ENCODE measurements around the gene ADGRA3.
"Not testable (repeated sequence)": the region's sequence is repeated elsewhere in the genome, so short reads cannot be mapped to it uniquely, and the experiment has no call there.

Gene ADGRA3

GRCh38 chr4:22439947-22440346 is 75.9 kb downstream of the ADGRA3 start:
- DNase-seq = no peak

- DNase-seq = no peak
These were observed 80.2 kb downstream of the ADGRA3 start for GRCh38 chr4:22435652-22436051.

GRCh38 chr4:22434895-22435294 is 81.0 kb downstream of the ADGRA3 start:
- no peak for DNase-seq

DNA sequence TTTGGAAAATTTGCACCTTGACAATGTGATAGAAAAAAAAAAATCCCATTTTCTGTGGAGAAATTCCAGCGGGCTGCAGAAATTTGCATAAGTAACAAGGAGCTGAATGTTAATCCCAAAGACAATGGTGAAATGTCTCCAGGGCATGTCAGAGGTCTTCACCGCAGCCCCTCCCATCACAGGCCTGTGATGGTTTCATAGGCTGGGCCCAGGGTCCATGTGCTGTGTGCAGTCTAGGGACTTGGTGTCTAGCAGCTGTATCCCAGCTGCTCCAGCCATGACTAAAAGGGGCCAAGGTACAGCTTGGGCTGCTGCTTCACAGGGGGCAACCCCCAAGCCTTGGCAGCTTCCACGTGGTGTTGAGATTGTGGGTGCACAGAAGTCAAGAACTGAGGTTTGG is 85.2 kb downstream of the ADGRA3 start:
- DNase-seq = no peak

GRCh38 chr4:22428441-22428840 is 87.4 kb downstream of the ADGRA3 start:
- no peak for DNase-seq

DNA sequence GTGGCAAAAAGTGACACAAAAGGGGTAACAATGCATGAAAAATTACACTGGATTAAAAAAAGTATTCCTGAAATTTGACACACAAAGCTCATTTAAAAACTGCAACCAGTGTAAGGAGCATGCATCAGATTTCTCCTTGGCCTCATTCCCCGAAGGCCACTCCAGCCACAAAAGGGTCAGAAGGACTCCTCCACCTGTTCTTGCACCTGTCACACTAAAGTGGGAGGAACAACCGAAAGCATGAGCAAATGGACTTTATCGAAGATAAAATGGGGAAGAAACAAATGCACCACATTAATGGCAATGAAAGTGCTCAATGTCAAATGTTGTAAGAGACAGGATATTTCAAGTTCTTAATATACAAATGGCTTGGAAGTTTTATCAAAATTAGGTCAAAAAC is 88.2 kb downstream of the ADGRA3 start:
- DNase-seq = no peak

GRCh38 chr4:22420291-22420690 is 95.6 kb downstream of the ADGRA3 start:
- DNase-seq = no peak

DNA sequence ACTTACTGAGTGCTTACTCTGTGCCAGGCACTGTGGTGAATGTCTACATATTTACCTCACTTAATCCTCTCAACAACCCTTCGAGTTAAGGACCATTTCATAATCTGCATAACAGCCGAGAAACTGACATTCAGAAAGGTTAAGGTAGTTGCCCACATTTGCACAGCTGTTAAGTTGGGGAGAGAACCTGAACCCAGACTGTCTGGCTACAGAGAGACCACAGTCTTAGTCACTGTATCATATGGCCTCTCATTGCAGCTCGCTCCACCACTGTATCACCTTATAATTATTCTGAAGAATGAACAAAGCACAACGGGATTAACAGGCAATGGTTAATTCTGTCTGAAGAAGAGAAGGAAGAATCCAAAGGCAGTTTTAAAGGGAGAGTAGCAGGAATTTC is 98.5 kb downstream of the ADGRA3 start:
- DNase-seq = no peak

DNA sequence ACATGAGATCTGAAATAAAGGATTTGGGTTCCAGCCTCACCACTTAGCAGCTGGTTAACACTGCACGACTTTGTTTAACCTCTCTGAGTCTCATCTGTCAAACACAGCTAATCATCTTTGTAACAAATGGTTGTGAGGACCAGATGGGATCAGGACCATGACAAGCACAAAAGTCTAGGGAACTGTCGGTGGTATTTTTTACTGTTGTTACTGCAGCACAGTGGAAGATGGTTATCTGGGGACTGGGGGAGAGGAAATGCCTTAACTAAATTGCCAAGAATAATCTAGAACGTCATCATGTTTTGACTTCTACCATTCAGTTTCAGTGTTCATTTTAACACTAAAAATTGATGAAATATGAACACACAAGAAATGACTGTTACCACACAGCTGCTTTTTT is 99.5 kb downstream of the ADGRA3 start:
- DNase-seq = no peak

GRCh38 chr4:22414833-22415232 is 101.0 kb downstream of the ADGRA3 start:
- no peak for DNase-seq

GRCh38 chr4:22413471-22413870 is 102.4 kb downstream of the ADGRA3 start:
- DNase-seq = no peak

DNA sequence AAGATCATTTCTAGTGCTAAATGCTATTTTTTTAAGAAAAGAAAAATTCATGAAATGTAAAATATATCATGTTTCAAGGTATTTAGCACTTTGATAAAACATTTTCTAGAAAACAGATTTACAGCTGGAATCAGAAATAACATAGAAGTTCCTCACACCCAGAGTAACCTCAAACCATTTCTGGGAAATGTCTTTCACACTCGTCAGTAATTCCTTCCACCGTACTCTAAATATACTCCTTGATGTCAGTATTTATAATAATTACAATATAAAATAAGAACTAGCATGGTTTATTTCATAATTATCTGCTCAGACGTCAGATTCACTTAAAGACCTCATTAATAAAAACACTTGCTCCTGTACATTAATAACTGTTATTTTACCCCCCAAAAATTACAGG is 103.9 kb downstream of the ADGRA3 start:
- DNase-seq = no peak

DNA sequence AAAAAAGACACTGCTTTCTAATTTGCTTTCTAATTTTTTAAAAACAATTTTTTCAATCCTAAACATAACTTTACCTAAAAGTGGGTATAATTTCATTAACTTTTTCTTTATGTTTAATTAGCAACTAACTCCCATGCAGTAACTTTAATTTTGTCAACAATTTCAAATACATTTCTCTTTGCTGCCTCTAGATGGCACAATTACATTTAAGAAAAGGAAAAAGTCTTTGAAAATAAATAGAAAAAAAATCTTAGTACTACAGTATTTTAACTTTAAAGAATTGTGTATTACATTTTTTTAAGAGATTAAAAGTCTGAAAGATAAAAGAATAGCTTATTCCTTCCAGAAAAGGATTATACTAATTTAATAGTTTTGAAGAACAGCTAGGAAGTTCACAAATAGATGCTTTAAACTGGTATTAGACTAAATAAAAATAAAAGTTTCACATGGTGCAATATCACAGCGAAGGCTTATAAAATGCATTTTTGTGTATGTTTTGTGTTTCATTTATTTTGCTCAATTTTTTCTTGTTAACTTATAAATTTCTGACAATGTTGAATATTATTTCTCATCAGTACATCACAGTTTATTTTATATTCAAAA is 105.1 kb downstream of the ADGRA3 start:
- no peak for DNase-seq

- DNase-seq = no peak
These were observed 107.4 kb downstream of the ADGRA3 start for GRCh38 chr4:22408474-22408873.

GRCh38 chr4:22407361-22407760 is 108.5 kb downstream of the ADGRA3 start:
- DNase-seq = no peak

DNA sequence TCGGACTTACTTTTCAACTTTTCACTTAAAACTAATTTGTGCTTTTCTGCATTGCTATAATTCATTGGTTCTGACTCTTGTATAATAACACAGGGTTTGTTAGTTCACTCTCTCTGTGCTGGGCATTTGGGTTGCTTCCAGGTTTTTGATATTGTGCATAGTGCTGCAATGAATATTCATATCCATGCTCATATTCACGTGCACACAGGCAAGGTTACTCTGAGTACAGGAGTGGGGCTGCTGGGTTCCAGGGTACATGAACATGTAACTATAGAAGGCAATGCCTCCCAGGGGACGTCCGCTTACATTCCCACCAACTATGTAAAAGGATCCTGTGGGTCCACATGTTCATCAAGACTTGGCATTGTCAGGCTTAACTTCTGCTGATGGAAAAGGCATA is 117.2 kb downstream of the ADGRA3 start:
- no peak for DNase-seq

DNA sequence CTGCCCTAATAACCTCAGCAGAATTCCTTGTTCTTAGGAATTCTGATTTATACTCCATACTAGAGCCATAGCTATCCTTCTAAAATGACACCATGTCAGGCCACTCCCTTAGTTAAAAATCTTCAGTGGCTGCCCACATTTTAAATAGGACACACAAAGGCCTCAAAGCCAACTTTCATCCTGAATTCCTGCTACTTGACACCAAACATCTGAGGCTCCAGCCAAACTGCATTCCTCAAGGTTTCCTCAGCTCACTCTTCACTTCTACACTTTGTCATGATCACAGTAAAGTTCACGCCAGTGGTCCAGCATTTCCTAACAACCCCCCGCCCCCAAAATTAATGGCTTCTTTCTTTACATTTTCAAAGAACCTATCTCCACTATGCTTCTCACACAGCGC is 124.3 kb downstream of the ADGRA3 start:
- no peak for DNase-seq

- peak; percentile 6 to 8 for DNase-seq
These were observed 126.5 kb downstream of the ADGRA3 start for GRCh38 chr4:22389240-22389870.

- DNase-seq = no peak
These were observed 130.3 kb downstream of the ADGRA3 start for GRCh38 chr4:22385611-22386011.

- no peak for DNase-seq
These were observed 131.7 kb downstream of the ADGRA3 start for GRCh38 chr4:22384154-22384553.

DNA sequence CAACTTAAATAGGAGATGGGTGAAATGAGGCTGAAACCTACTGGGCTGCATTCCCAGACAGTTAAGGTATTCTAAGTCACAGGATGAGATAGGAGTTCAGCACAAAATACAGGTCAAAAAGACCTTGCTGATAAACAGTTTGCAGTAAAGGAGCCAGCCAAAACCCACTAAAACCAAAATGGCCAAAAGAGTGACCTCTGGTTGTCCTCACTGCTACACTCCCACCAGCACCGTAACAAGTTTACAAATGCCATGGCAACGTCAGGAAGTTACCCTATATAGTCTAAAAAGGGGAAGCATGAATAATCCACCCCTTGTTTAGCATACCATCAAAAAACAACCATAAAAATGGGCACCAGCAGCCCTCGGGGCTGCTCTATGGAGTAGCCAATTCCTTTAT is 133.7 kb downstream of the ADGRA3 start:
- not testable (repeated sequence) for DNase-seq

- DNase-seq = no peak
These were observed 142.9 kb downstream of the ADGRA3 start for GRCh38 chr4:22372986-22373385.

GRCh38 chr4:22369901-22370562 is 145.8 kb downstream of the ADGRA3 start:
- DNase-seq = no peak

GRCh38 chr4:22363787-22364186 is 152.1 kb downstream of the ADGRA3 start:
- no peak for DNase-seq

GRCh38 chr4:22363036-22363435 is 152.8 kb downstream of the ADGRA3 start:
- DNase-seq = no peak
